SK-N-SH treated with all-trans-retinoic acid at 6 μM for 48 hours (cell line): Measurements from ENCODE around the gene WIZ.

Source experiments
- ATAC-seq: fragments of 200-7000 bp; cut with Tn5 transposase; 3 replicates; pipeline ENCODE4 v1.9.1; 2020; ENCODE audit warnings: mild to moderate bottlenecking, moderate library complexity
- ARNTL ChIP-seq: fragments of 450-650 bp; formaldehyde crosslinking; IDR thresholded peaks from 2 replicates; pipeline ENCODE4 v1.5.0; 2020; ENCODE audit warnings: low read depth, mild to moderate bottlenecking, moderate library complexity, borderline replicate concordance
- BACH2 ChIP-seq: fragments of 250-450 bp; sonication (Bioruptor Pico); IDR thresholded peaks from 2 replicates; pipeline ENCODE4 v1.9.0; 2021; ENCODE audit warnings: mild to moderate bottlenecking, borderline replicate concordance
- CSDC2 ChIP-seq: fragments of 250-450 bp; sonication (Bioruptor Pico); IDR thresholded peaks from 2 replicates; pipeline ENCODE4 v1.5.0; 2020; ENCODE audit warnings: mild to moderate bottlenecking, moderate library complexity
- GLIS3 ChIP-seq: fragments of 250-450 bp; sonication (Bioruptor Pico); IDR thresholded peaks from 2 replicates; pipeline ENCODE4 v1.5.0; 2020; ENCODE audit warnings: mild to moderate bottlenecking, moderate library complexity
- ISL1 ChIP-seq: fragments of 250-450 bp; sonication (Bioruptor Pico); IDR thresholded peaks from 2 replicates; pipeline ENCODE4 v2.1.2; 2022; ENCODE audit warnings: mild to moderate bottlenecking, moderate library complexity
- OSR1 ChIP-seq: fragments of 250-450 bp; sonication (Bioruptor Pico); IDR thresholded peaks from 2 replicates; pipeline ENCODE4 v1.8.0; 2022; ENCODE audit warnings: moderate library complexity, mild to moderate bottlenecking, inconsistent platforms
- PPARA ChIP-seq: fragments of 250-450 bp; sonication (Bioruptor Pico); IDR thresholded peaks from 2 replicates; pipeline ENCODE4 v1.5.0; 2020; ENCODE audit warnings: mild to moderate bottlenecking, borderline replicate concordance
- RARB ChIP-seq: fragments of 250-450 bp; sonication (Bioruptor Pico); IDR thresholded peaks from 2 replicates; pipeline ENCODE4 v1.8.0; 2021; ENCODE audit warnings: mild to moderate bottlenecking, moderate library complexity
- SNAI2 ChIP-seq: fragments of 250-450 bp; sonication (Bioruptor Pico); IDR thresholded peaks from 2 replicates; pipeline ENCODE4 v1.5.0; 2020; ENCODE audit warnings: mild to moderate bottlenecking, moderate library complexity
- TOX ChIP-seq: fragments of 250-450 bp; sonication (Bioruptor Pico); IDR thresholded peaks from 2 replicates; pipeline ENCODE4 v1.8.0; 2021; ENCODE audit warnings: mild to moderate bottlenecking, moderate library complexity, borderline replicate concordance
- ZC3H10 ChIP-seq: fragments of 250-450 bp; sonication (Bioruptor Pico); IDR thresholded peaks from 2 replicates; pipeline ENCODE4 v1.5.1; 2021; ENCODE audit warnings: mild to moderate bottlenecking, moderate library complexity
- ZFP3 ChIP-seq: fragments of 250-450 bp; sonication (Bioruptor Pico); IDR thresholded peaks from 2 replicates; pipeline ENCODE4 v1.5.0; 2020; ENCODE audit warnings: mild to moderate bottlenecking, moderate library complexity
- ZFP30 ChIP-seq: fragments of 450-650 bp; formaldehyde crosslinking; IDR thresholded peaks from 2 replicates; pipeline ENCODE4 v1.5.0; 2022; ENCODE audit warnings: mild to moderate bottlenecking, moderate library complexity
- ZNF565 ChIP-seq: fragments of 450-650 bp; formaldehyde crosslinking; conservative IDR thresholded peaks from 2 replicates; pipeline ENCODE4 v1.5.0; 2020; ENCODE audit warnings: low read depth, mild to moderate bottlenecking, moderate library complexity
- ZNF70 ChIP-seq: fragments of 450-650 bp; formaldehyde crosslinking; IDR thresholded peaks from 2 replicates; pipeline ENCODE4 v1.5.0; 2020; ENCODE audit warnings: mild to moderate bottlenecking, moderate library complexity
- ZNF8 ChIP-seq: fragments of 450-650 bp; formaldehyde crosslinking; IDR thresholded peaks from 2 replicates; pipeline ENCODE4 v1.5.0; 2020; ENCODE audit warnings: mild to moderate bottlenecking, moderate library complexity
- TF ChIP-seq, protein P1 (sequence below): fragments of 250-450 bp; sonication (Bioruptor Pico); IDR thresholded peaks from 2 replicates; pipeline ENCODE4 v1.5.1; 2020; ENCODE audit warnings: low read depth, mild to moderate bottlenecking, moderate library complexity
- TF ChIP-seq, protein P2 (sequence below): fragments of 250-450 bp; sonication (Bioruptor Pico); IDR thresholded peaks from 2 replicates; pipeline ENCODE4 v1.8.0; 2020; ENCODE audit warnings: mild to moderate bottlenecking, moderate library complexity, borderline replicate concordance
- TF ChIP-seq, protein P3 (sequence below): fragments of 250-450 bp; sonication (Bioruptor Pico); IDR thresholded peaks from 2 replicates; pipeline ENCODE4 v1.5.1; 2021; ENCODE audit warnings: mild to moderate bottlenecking, moderate library complexity
- TF ChIP-seq, protein P4 (sequence below): fragments of 250-450 bp; sonication (Bioruptor Pico); IDR thresholded peaks from 2 replicates; pipeline ENCODE4 v1.5.0; 2020; ENCODE audit warnings: mild to moderate bottlenecking, moderate library complexity

Gene WIZ

DNA sequence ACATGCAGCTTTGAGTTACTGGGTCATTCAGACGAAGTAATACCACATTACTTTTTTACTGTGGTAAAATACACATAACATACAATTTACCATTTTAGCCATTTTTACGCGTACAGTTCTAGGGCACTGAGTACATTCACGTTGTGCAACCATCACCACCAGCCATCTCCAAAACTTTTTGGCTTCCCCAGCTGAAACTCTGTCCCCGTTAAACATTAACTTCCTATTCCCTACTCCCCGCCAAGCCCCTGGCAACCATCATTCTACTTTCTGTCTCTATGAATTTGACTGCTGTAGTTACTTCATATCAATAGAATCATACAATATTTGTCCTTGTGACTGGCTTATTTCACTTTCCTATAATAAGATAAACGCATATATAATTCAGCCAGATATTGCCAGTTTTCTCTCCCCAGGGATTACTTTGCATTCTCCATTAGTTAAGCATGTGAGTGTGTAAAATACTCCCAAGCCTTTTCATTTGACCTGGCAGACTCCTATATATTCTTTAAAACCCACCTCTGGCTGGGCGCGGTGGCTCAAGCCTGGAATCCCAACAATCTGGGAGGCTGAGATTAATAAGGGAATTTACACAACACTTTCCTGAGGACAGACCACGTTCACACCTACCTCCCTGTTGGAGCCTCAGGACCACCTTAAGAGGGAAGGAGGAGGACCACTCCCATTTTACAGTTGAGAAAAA, 48.6 kb upstream of the WIZ start:
- no peak for ATAC-seq
- TF ChIP-seq ZFP3 = peak; percentile 73; the same call in 1 of the 2 replicates
- no peak for TF ChIP-seq CSDC2

DNA sequence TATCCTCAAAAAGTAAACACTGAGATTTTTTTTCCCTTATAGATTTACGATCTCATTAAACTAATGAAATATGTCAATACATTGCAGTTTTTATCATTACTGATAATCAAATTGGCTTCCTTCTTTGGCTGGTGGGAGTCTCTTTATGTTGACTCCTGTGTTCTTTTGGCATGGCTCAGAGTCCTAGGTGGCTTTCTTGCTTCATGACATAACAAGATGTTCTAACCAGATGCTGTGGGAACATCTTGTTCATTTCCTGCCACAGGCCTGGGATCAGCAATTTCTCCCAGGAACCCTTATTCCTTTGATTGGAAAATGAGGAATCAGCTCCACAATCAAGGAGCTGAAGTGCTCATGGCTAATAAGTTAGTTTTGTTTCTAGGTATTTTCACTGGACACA, 45.4 kb upstream of the WIZ start:
- TF ChIP-seq, protein P1, sequence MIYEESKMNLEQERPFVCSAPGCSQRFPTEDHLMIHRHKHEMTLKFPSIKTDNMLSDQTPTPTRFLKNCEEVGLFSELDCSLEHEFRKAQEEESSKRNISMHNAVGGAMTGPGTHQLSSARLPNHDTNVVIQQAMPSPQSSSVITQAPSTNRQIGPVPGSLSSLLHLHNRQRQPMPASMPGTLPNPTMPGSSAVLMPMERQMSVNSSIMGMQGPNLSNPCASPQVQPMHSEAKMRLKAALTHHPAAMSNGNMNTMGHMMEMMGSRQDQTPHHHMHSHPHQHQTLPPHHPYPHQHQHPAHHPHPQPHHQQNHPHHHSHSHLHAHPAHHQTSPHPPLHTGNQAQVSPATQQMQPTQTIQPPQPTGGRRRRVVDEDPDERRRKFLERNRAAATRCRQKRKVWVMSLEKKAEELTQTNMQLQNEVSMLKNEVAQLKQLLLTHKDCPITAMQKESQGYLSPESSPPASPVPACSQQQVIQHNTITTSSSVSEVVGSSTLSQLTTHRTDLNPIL = no peak
- TF ChIP-seq ZNF565 (CRISPR knock-in tag) (no peak), TOX (no peak), SNAI2 (CRISPR knock-in tag) (no peak), PPARA (CRISPR knock-in tag) (no peak), RARB (CRISPR knock-in tag) (no peak), OSR1 (no peak), CSDC2 (no peak), ZNF70 (CRISPR knock-in tag) (no peak), ZNF8 (CRISPR knock-in tag) (no peak), ZC3H10 (CRISPR knock-in tag) (no peak)
- TF ChIP-seq, protein P2, sequence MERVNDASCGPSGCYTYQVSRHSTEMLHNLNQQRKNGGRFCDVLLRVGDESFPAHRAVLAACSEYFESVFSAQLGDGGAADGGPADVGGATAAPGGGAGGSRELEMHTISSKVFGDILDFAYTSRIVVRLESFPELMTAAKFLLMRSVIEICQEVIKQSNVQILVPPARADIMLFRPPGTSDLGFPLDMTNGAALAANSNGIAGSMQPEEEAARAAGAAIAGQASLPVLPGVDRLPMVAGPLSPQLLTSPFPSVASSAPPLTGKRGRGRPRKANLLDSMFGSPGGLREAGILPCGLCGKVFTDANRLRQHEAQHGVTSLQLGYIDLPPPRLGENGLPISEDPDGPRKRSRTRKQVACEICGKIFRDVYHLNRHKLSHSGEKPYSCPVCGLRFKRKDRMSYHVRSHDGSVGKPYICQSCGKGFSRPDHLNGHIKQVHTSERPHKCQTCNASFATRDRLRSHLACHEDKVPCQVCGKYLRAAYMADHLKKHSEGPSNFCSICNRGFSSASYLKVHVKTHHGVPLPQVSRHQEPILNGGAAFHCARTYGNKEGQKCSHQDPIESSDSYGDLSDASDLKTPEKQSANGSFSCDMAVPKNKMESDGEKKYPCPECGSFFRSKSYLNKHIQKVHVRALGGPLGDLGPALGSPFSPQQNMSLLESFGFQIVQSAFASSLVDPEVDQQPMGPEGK = no peak
- TF ChIP-seq, protein P3, sequence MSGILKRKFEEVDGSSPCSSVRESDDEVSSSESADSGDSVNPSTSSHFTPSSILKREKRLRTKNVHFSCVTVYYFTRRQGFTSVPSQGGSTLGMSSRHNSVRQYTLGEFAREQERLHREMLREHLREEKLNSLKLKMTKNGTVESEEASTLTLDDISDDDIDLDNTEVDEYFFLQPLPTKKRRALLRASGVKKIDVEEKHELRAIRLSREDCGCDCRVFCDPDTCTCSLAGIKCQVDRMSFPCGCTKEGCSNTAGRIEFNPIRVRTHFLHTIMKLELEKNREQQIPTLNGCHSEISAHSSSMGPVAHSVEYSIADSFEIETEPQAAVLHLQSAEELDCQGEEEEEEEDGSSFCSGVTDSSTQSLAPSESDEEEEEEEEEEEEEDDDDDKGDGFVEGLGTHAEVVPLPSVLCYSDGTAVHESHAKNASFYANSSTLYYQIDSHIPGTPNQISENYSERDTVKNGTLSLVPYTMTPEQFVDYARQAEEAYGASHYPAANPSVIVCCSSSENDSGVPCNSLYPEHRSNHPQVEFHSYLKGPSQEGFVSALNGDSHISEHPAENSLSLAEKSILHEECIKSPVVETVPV (CRISPR knock-in tag) = no peak
- ATAC-seq = no peak

DNA sequence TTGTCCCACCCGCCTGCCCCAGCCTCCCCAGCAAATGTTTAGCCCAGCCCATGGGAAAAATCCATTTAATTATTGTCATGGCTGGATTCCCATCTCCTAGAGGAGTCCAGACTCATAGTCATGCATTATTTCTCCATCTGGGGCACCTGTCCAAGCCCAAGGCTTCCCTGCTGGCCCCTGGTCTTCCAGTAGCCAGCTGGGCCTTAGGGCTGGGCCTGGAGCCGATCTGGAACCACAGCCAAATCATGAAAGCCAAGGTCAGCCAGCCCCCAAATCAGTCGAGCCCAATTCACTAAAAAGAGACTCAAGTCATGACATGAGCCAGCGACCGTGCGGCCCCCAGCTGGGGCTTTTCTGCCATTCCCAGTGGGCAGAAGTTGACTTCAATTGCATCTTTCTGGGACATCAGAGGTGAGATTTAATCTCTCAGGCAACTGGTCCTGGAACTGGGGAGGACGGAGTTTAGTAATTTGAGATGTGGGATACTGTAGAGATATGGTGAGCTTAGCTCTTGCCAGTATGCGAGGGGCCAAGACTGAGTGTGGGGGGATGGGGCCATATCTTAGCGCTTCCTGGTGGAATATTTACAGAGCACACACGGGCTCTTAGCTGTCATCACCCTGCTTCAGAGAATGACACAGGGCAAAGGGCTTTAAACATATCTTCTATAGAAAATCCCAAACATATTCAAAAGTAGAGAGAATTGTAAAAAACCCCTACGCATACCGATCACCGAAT, 38.9 kb upstream of the WIZ start:
- TF ChIP-seq OSR1 (no peak), ZFP3 (no peak), BACH2 (CRISPR knock-in tag) (no peak), GLIS3 (CRISPR knock-in tag) (no peak), ZNF8 (CRISPR knock-in tag) (no peak), ZFP30 (CRISPR knock-in tag) (no peak), ZNF565 (CRISPR knock-in tag) (no peak), CSDC2 (no peak), ARNTL (CRISPR knock-in tag) (no peak), ZC3H10 (CRISPR knock-in tag) (no peak), TOX (no peak), ISL1 (no peak)
- TF ChIP-seq, protein P2 = no peak
- TF ChIP-seq, protein P4, sequence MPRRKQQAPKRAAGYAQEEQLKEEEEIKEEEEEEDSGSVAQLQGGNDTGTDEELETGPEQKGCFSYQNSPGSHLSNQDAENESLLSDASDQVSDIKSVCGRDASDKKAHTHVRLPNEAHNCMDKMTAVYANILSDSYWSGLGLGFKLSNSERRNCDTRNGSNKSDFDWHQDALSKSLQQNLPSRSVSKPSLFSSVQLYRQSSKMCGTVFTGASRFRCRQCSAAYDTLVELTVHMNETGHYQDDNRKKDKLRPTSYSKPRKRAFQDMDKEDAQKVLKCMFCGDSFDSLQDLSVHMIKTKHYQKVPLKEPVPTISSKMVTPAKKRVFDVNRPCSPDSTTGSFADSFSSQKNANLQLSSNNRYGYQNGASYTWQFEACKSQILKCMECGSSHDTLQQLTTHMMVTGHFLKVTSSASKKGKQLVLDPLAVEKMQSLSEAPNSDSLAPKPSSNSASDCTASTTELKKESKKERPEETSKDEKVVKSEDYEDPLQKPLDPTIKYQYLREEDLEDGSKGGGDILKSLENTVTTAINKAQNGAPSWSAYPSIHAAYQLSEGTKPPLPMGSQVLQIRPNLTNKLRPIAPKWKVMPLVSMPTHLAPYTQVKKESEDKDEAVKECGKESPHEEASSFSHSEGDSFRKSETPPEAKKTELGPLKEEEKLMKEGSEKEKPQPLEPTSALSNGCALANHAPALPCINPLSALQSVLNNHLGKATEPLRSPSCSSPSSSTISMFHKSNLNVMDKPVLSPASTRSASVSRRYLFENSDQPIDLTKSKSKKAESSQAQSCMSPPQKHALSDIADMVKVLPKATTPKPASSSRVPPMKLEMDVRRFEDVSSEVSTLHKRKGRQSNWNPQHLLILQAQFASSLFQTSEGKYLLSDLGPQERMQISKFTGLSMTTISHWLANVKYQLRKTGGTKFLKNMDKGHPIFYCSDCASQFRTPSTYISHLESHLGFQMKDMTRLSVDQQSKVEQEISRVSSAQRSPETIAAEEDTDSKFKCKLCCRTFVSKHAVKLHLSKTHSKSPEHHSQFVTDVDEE (CRISPR knock-in tag) = no peak
- no peak for ATAC-seq
